HAP-1 (cell line): ENCODE measurements around the gene HDGFL1.

Source experiments
- DNase-seq, 2 experiments: peaks; one replicate each; pipeline ENCODE4 v3.0.0-alpha.2; 2016 to 2020; ENCODE audit warnings: low spot score in 2 of 2
- H3K27me3 ChIP-seq: fragments of 250-450 bp; sonication (Bioruptor Pico); 2 replicates; pipeline ENCODE4 v1.5.1; 2020; ENCODE audit warnings: low read depth, mild to moderate bottlenecking, moderate library complexity
- H3K36me3 ChIP-seq: fragments of 250-450 bp; sonication (Bioruptor Pico); replicated peaks from 2 replicates; pipeline ENCODE4 v1.5.1; 2020; ENCODE audit warnings: mild to moderate bottlenecking
- H3K4me1 ChIP-seq: fragments of 250-450 bp; sonication (Bioruptor Pico); 2 replicates; pipeline ENCODE4 v1.5.1; 2020; ENCODE audit warnings: mild to moderate bottlenecking
- H3K4me3 ChIP-seq: fragments of 250-450 bp; sonication (Bioruptor Pico); 2 replicates; pipeline ENCODE4 v1.5.1; 2020; ENCODE audit warnings: mild to moderate bottlenecking, moderate library complexity
- H3K9me3 ChIP-seq: fragments of 250-450 bp; sonication (Bioruptor Pico); 2 replicates; pipeline ENCODE4 v1.5.1; 2020; ENCODE audit warnings: mild to moderate bottlenecking, moderate library complexity
- in situ Hi-C: fragments of 300-500 bp; cut with MboI; formaldehyde crosslinking; loops from 3 replicates; pipeline ENCODE4 v1.14.3; 2020; ENCODE audit warnings: low sequenced_read_pairs, inconsistent platforms, mixed read lengths

The HDGFL1 gene

DNA sequence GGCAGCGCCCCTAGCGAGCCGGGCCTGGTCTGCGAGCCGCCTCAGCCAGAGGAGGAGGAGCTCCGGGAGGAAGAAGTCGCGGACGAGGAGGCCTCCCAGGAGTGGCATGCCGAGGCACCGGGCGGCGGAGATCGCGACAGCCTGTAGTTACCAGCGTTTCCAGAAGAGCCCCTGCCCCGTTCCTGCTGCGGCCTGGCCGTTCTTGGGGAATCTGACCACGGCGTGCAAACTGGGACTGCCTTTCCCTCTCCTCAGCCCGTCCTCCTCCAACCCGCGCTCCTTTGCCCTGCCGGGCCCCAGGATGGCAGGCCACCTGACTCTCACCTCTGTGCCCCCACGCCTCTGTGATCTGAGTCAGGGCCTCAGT is 802 bp downstream of the HDGFL1 start:
- H3K9me3 ChIP-seq = no peaks in the 10 kb centered on the region
- no peaks in the 10 kb centered on the region for H3K36me3 ChIP-seq
- in situ Hi-C loops = no loop called here
- H3K4me3 ChIP-seq = no peak overlapping the region
- no peaks in the 10 kb centered on the region for H3K27me3 ChIP-seq
- peaks cover 14% of the 10 kb centered on the region for H3K4me1 ChIP-seq
- DNase-seq = no peak

DNA sequence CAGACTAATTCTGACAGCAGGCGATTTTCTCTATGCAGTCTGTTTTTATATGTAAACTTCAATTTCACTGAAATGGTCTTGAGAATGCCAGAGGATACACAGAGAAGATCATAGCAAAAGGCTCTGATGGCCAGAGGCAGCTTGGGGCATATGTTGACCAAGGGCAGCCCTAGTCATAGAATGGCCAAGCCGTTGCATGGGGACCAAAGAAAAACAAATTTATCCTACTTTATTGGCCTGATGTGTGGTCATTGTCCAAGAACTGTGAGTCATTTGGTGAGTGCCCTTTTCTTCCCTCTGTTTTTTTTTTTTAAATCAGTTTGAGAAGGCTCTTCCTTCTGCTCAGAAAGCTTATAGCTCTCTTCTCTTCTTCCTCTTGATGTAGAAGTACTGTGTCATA is 5.8 kb downstream of the HDGFL1 start:
- no peak overlapping the region for H3K4me3 ChIP-seq

DNA sequence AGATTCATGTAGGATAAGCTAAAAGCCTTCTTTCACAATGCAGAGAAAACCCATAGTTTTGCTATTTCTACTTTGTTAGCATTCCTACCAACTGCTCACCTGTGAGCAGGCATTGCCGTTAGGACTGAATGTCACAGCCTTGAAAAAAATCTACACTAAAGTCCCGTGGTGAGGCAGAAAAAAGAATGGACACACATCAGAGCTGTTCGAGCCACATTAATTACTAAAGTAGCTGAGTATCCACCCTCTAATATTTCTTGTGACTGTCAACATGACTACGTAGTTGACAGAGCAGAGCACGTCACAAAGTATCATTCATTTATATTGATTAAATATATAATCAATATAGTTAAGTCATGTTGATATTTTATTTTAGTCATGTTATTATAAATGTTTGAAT is 10.1 kb downstream of the HDGFL1 start:
- Histone ChIP-seq H3K4me3 (no peak overlapping the region), H3K27me3 (no peaks in the 10 kb centered on the region), H3K36me3 (no peaks in the 10 kb centered on the region), H3K9me3 (no peaks in the 10 kb centered on the region; the same call in 1 of the 2 replicates), H3K4me1 (peaks cover 18% of the 10 kb centered on the region)
- no peak for DNase-seq
- in situ Hi-C loops = no loop called here

More for the DNA sequence above, 5.8 kb downstream of the HDGFL1 start:
- DNase-seq = no peak
- Histone ChIP-seq H3K9me3 (no peaks in the 10 kb centered on the region), H3K4me1 (no peaks in the 10 kb centered on the region; the same call in 1 of the 2 replicates), H3K27me3 (no peaks in the 10 kb centered on the region), H3K36me3 (no peaks in the 10 kb centered on the region)
- in situ Hi-C loops = no loop called here

DNA sequence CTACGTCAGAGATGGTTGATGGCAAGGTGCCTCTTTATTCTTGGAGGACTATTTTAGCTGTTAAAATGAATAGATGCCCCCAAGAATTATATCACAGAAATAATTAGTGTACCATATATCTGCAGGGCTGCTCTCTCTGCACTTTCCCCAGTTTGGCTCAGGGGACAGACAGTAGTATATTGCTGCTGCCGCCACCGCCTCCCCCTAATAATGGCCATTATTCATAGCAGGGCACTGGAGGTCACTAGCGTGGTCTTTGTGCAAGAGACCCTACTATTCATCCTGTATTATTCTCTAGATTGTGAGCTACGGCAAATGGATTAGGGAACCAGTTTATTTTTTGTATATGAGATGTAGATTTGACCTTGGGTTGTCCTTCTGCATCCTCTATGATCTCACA is 11.0 kb downstream of the HDGFL1 start:
- Histone ChIP-seq H3K36me3 (no peaks in the 10 kb centered on the region), H3K9me3 (no peaks in the 10 kb centered on the region; the same call in 1 of the 2 replicates), H3K27me3 (no peaks in the 10 kb centered on the region), H3K4me3 (no peak overlapping the region), H3K4me1 (peaks cover 22% of the 10 kb centered on the region)
- DNase-seq = no peak
- in situ Hi-C loops = no loop called here

DNA sequence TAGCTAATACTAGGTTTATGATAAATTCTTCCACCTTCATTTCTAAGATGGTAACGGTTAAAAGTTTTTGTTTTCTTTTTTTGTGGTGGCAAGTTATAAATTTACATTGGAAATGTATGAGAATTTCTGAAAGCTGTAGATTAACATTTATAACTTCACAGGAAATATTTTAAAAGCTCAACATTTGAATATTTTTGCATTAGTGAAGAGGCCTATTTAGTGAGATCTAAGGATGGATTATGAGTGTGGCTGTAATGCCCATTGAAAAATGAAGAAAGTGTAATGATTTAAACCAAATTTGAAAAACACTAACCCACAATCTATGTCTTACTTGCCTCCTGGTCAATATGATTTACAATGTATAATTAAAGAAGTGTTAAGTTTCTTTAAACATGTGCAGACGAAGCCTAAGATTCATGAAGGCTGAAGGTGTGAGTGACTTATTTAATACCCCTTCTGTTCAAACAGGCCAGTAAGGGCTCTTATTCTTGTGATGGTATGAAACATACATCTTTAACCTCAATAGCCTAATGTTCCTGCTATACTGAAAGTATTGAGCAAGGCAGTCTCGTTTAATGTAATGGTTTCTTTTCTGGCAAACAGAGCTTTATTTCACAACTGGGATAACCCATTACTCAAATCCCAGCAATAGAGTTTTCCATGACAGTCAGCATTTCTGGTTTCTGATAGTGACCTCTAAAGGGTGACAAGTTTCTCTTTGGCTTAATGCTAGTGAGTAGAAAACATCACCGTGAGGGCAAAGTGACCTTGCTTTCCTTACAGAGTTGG is 13.2 kb downstream of the HDGFL1 start:
- no peaks in the 10 kb centered on the region for H3K36me3 ChIP-seq
- H3K4me3 ChIP-seq = no peak overlapping the region
- no peaks in the 10 kb centered on the region; the same call in 1 of the 2 replicates for H3K9me3 ChIP-seq
- no peaks in the 10 kb centered on the region for H3K27me3 ChIP-seq
- H3K4me1 ChIP-seq = peaks cover 22% of the 10 kb centered on the region
- in situ Hi-C loops = no loop called here
- peak in 1 of 2 experiments; percentile 74 for DNase-seq

DNA sequence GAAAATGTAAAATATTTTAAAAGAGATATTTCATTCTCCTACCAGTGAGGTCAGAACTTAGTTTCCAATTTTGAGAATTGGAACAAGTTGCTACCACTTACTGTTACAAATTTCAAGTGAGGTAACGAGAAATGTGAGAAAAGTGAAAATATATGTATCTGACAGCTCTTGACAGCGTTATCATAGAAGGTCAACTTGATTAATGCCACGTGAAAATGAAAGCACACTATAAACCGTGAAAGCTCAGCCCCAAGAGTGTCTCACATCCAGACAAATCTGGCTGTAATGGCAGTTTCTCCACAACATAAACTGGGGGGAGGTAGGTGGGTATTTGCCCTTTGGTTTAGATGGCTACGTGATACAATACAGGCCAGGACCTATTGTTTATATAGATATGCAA is 13.9 kb downstream of the HDGFL1 start:
- H3K27me3 ChIP-seq = no peaks in the 10 kb centered on the region
- DNase-seq = no peak
- in situ Hi-C loops = no loop called here
- peaks cover 22% of the 10 kb centered on the region for H3K4me1 ChIP-seq
- H3K9me3 ChIP-seq = no peaks in the 10 kb centered on the region; the same call in 1 of the 2 replicates
- no peak overlapping the region for H3K4me3 ChIP-seq
- H3K36me3 ChIP-seq = no peaks in the 10 kb centered on the region

DNA sequence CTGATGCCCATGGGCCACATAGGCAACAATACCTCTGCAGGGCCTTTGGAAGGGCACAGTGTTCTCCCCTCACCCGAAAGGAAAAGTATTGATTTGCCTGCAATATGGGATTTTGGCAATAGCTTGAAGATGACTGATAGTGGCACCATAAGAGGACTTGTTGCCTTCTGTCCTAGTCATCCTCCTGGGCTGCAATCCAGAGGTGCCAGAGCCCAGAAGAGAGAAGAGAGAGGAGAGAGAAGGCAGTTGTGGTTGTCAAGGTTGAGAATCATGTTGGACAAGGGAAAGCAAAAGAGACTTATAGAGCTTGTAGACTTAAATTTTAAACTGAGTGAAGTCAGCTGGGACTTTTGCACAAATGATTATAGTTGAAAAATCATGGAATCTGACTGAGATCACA is 14.6 kb downstream of the HDGFL1 start:
- DNase-seq = no peak
- in situ Hi-C loops = no loop called here
- Histone ChIP-seq H3K4me1 (peaks cover 22% of the 10 kb centered on the region), H3K4me3 (no peak overlapping the region), H3K36me3 (no peaks in the 10 kb centered on the region), H3K9me3 (no peaks in the 10 kb centered on the region; the same call in 1 of the 2 replicates), H3K27me3 (no peaks in the 10 kb centered on the region)

DNA sequence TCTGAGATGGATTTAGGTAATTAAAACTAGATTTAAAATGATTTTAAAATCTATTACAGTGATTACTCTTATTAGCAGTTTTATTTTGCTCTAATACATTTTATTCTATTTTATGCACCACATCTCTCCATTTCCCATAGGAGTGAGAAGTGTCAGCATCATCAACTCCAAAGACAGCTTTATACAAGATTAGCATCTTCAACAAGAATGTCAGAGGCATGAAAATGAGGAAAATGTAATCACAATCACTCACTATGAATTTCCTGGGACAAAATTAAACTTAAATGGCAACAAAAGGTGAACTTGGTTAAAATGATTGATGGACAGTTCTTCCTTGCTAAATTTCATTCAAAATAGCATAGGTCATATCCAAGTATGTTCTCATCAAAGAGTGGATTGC is 19.8 kb downstream of the HDGFL1 start:
- H3K4me1 ChIP-seq = peaks cover 12% of the 10 kb centered on the region
- H3K9me3 ChIP-seq = no peaks in the 10 kb centered on the region
- H3K36me3 ChIP-seq = no peaks in the 10 kb centered on the region
- H3K4me3 ChIP-seq = no peak overlapping the region
- no peak for DNase-seq
- no peaks in the 10 kb centered on the region for H3K27me3 ChIP-seq
- in situ Hi-C loops = no loop called here

DNA sequence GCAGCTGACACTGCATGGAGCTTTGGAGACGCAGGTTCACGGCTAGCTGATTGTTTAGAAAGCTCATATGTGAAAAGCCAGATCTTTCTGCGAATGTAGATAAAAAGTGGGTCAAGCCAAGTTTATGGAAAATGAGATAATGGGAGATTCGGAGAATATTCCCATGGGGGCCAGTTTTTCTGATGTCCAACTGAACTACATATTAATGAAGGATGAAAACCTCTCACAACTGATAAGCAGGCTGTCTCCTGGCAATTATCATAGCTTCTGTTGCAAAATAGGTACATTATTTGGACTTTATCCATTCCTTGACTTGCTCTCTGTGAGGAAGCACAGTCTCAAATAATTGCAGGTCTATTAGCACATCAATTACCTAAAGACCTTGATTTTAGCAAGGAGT is 21.1 kb downstream of the HDGFL1 start:
- Histone ChIP-seq H3K4me1 (peaks cover 9% of the 10 kb centered on the region), H3K4me3 (no peak overlapping the region), H3K9me3 (no peaks in the 10 kb centered on the region), H3K36me3 (no peaks in the 10 kb centered on the region), H3K27me3 (no peaks in the 10 kb centered on the region)
- no peak for DNase-seq
- in situ Hi-C loops = no loop called here

DNA sequence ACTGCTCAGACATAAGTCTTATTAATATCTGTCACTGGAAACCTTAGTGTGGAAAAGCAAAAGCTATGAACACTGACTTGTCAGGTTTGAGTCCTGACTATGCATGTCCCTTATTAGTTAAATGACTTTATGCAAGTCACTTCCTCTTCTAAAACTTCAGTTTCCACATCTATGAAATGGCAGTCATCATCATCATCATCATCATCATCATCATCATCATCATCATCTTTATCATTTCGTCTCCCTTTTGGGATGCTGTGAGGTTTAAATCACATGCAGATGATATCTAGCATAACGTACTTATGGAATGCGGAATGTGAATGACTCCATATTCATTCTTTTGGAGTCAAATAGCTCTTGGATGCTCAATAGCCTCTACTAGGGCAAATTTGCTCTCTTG is 24.5 kb downstream of the HDGFL1 start:
- H3K4me3 ChIP-seq = no peak overlapping the region
- H3K27me3 ChIP-seq = no peaks in the 10 kb centered on the region
- H3K36me3 ChIP-seq = no peaks in the 10 kb centered on the region
- DNase-seq = no peak
- in situ Hi-C loops = no loop called here
- H3K9me3 ChIP-seq = no peaks in the 10 kb centered on the region
- H3K4me1 ChIP-seq = peaks cover 9% of the 10 kb centered on the region

DNA sequence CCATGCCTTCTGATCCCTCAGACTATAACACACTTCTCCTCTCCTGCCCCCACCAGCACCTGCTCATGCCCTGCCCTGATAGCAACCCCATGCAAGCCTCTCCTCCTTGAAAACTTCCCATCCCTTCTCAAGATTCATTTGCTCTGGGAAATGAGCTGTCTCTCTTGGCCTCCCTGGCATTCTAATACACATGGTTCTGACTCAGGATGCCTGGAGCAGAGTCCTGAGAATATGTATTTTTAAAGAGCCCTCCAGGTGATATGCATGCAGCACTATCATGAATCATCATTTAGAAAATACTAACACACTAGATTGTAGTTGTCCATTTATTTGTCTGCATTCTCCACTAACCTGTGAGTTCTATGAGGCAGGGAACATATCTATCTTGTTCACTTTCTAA is 26.6 kb downstream of the HDGFL1 start:
- H3K36me3 ChIP-seq = no peaks in the 10 kb centered on the region
- H3K4me3 ChIP-seq = no peak overlapping the region
- DNase-seq = no peak
- no peaks in the 10 kb centered on the region for H3K9me3 ChIP-seq
- in situ Hi-C loops = no loop called here
- H3K27me3 ChIP-seq = no peaks in the 10 kb centered on the region
- H3K4me1 ChIP-seq = no peaks in the 10 kb centered on the region

DNA sequence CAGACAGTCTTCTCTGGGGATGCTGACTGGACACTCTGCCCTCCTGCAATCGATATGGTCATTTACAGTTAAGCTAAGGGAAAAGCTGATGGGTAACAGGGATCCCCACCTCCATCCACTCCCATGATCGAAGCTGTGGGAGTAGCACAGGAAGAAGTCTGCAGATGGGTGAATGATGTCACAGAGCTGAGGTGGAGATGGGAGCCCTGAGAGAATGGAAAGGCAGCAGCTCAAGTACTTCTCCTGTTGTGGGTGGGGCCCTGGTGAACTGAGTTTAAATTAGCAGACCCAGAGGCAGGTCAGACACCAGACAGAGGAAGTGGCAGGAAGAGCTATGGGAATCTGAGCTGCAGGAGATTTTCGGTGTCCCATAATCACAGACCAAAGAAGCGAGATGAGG is 29.0 kb downstream of the HDGFL1 start:
- no peak for DNase-seq
- in situ Hi-C loops = no loop called here
- H3K9me3 ChIP-seq = no peaks in the 10 kb centered on the region

DNA sequence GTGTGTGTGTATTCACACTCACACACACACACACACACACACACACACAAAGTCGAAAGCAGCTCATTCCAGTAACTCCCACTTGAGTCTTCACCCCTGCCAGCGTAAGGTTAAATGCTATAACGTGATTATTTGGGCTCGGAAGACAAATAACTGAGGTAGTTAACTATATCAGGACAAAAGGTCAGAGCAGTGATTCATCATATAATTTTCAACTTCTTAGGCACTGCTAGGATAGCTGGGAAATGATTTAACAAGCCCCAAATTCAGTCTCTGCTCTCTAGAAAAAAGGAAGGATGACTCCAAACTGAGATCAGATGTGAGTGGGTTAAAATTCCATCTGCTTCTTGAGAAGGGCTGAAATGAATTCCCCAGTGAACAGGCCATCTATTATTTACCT is 30.7 kb downstream of the HDGFL1 start:
- Histone ChIP-seq H3K4me3 (no peak overlapping the region), H3K4me1 (no peaks in the 10 kb centered on the region), H3K27me3 (no peaks in the 10 kb centered on the region), H3K9me3 (no peaks in the 10 kb centered on the region), H3K36me3 (no peaks in the 10 kb centered on the region)
- DNase-seq = no peak
- in situ Hi-C loops = no loop called here

More for the DNA sequence above, 29.0 kb downstream of the HDGFL1 start:
- H3K4me3 ChIP-seq = no peak overlapping the region
- no peaks in the 10 kb centered on the region for H3K4me1 ChIP-seq
- H3K27me3 ChIP-seq = no peaks in the 10 kb centered on the region
- H3K36me3 ChIP-seq = no peaks in the 10 kb centered on the region

DNA sequence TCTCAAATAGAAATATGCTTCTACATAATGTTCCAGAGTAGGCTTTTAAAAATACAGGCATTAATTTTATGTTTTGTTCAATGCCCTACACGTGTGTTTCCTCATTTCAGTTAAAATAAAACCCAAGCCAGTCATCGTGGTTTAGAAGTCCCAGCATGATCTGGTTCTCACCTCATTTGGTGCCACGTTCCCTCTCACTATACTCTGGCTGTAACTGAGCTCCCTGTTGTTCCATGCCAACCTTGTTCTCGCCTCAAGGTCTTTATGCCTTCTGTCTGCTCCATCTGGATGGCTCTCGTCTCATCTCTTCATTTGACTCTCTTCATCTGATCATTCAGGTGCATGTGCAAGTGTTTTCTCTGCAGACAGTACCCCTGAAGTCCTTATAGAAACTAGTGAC is 32.6 kb downstream of the HDGFL1 start:
- Histone ChIP-seq H3K9me3 (no peaks in the 10 kb centered on the region), H3K27me3 (no peaks in the 10 kb centered on the region), H3K4me3 (no peak overlapping the region), H3K36me3 (no peaks in the 10 kb centered on the region), H3K4me1 (no peaks in the 10 kb centered on the region)
- no peak for DNase-seq
- in situ Hi-C loops = no loop called here

DNA sequence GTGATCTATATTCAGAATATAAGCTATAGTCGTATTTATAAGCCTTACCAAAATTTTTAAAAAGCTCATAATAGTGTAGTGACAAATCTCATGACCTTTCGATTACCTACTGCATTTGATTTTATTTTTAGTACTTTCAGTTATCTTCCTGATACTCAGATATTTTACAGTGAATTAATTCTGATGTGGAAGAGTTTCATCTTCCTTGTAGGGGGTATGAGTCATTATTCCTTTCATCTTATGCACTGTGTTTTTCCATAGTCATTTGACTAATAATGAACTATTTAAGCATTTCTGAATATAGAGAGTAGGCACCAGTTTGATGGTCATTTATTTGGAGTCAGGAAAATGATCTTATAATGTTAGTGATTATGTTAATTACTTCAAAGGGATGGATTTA is 36.4 kb downstream of the HDGFL1 start:
- Histone ChIP-seq H3K36me3 (no peaks in the 10 kb centered on the region), H3K27me3 (no peaks in the 10 kb centered on the region), H3K9me3 (no peaks in the 10 kb centered on the region), H3K4me3 (no peak overlapping the region), H3K4me1 (no peaks in the 10 kb centered on the region)
- DNase-seq = no peak
- in situ Hi-C loops = no loop called here
